H1 (cell line): ENCODE data around the gene TGFB2. TPM values are rescaled to one million over a fixed set of nuclear protein-coding genes. Genes with fewer than 3 reads are reported as not detected.

Source experiments
- CTCF ChIA-PET: fragments of 300-600 bp; sonication (Branson Sonifier 250); formaldehyde crosslinking; loops from one replicate; lab custom pipeline; 2021; ENCODE audit not compliant: partially characterized antibody; lab: Charles Lee
- POLR2A ChIA-PET: fragments of 300-600 bp; sonication (Branson Sonifier 250); formaldehyde crosslinking; loops from one replicate; lab custom pipeline; 2021; ENCODE audit warnings: inconsistent platforms; ENCODE audit not compliant: partially characterized antibody; lab: Charles Lee
- DNase-seq, 2 experiments: peaks; one replicate each; pipeline versions ENCODE4 v3.0.0 to v3.0.0-alpha.2; 2010 to 2022; ENCODE audit warnings: low spot score in 2 of 2, low read depth in 1 of 2, mixed read lengths in 1 of 2
- FAIRE-seq: peaks from 2 replicates; lab custom pipeline; 2011; peaks lifted over from hg19 to GRCh38; lab: Jason Lieb, UNC
- H2AFZ ChIP-seq: 2 replicates; pipeline ENCODE4 v1.8.1; 2012; ENCODE audit warnings: low read length, inconsistent platforms
- H2AK5ac ChIP-seq: 2 replicates; pipeline ENCODE4 v1.6.1; 2013; ENCODE audit warnings: low read depth, low read length
- H2BK120ac ChIP-seq: replicated peaks from 2 replicates; pipeline ENCODE3; 2013; ENCODE audit warnings: low read depth, low read length, inconsistent platforms
- H2BK12ac ChIP-seq: 2 replicates; pipeline ENCODE4 v1.6.1; 2013; ENCODE audit warnings: low read depth, low read length
- H2BK15ac ChIP-seq: 2 replicates; pipeline ENCODE4 v1.6.1; 2013; ENCODE audit warnings: low read length
- H2BK20ac ChIP-seq: 2 replicates; pipeline ENCODE4 v1.6.1; 2013; ENCODE audit warnings: low read length
- H2BK5ac ChIP-seq: 2 replicates; pipeline ENCODE4 v1.6.1; 2013; ENCODE audit warnings: low read depth, low read length
- H3K14ac ChIP-seq: 2 replicates; pipeline ENCODE4 v1.6.1; 2013; ENCODE audit warnings: inconsistent platforms; ENCODE audit not compliant: insufficient read length
- H3K18ac ChIP-seq: 2 replicates; pipeline ENCODE4 v1.6.1; 2013; ENCODE audit warnings: low read length; ENCODE audit errors: extremely low read depth
- H3K23ac ChIP-seq: 2 replicates; pipeline ENCODE4 v1.6.1; 2013; ENCODE audit warnings: inconsistent platforms; ENCODE audit not compliant: insufficient read length
- H3K23me2 ChIP-seq: 2 replicates; pipeline ENCODE4 v1.6.1; 2013; ENCODE audit warnings: low read depth, low read length
- H3K27ac ChIP-seq: 2 replicates; pipeline ENCODE4 v1.6.1; 2011; ENCODE audit warnings: low read depth, low read length, inconsistent platforms
- H3K27me3 ChIP-seq, 4 experiments: replicated peaks in 1 of 4; 1 replicate in 1 of 4; 2 replicates in 3 of 4; pipeline versions ENCODE4 v1.6.1 to v1.8.1; 2011 to 2013; ENCODE audit warnings: low read length in 3 of 4, mild to moderate bottlenecking in 3 of 4, inconsistent platforms in 2 of 4, mixed read lengths in 2 of 4, moderate library complexity in 1 of 4; ENCODE audit not compliant: control insufficient read depth in 3 of 4, insufficient read depth in 3 of 4; ENCODE audit errors: extremely low read depth in 1 of 4
- H3K36me3 ChIP-seq, 4 experiments: 2 replicates each; pipeline versions ENCODE4 v1.6.1 to v1.8.1; 2011 to 2013; ENCODE audit warnings: mild to moderate bottlenecking in 4 of 4, low read length in 3 of 4, moderate library complexity in 2 of 4, control low read depth in 1 of 4, inconsistent platforms in 1 of 4; ENCODE audit not compliant: insufficient read depth in 4 of 4, control insufficient read depth in 2 of 4
- H3K4ac ChIP-seq: replicated peaks from 2 replicates; pipeline ENCODE3; 2013; ENCODE audit warnings: low read length, low read depth, mixed read lengths, inconsistent platforms; ENCODE audit not compliant: insufficient read length
- H3K4me1 ChIP-seq, 4 experiments: replicated peaks in 1 of 4; 1 replicate in 1 of 4; 2 replicates in 3 of 4; pipeline versions ENCODE4 v1.6.1 to v1.8.1; 2011 to 2013; ENCODE audit warnings: low read length in 3 of 4, inconsistent platforms in 2 of 4, mixed read lengths in 1 of 4; ENCODE audit not compliant: insufficient read depth in 4 of 4, control insufficient read depth in 3 of 4
- H3K4me2 ChIP-seq, 2 experiments: 2 replicates each; pipeline versions ENCODE4 v1.6.1 to v1.8.1; 2011 to 2013; ENCODE audit warnings: low read depth in 2 of 2, low read length in 2 of 2, control low read depth in 1 of 2, inconsistent platforms in 1 of 2, mild to moderate bottlenecking in 1 of 2; ENCODE audit not compliant: insufficient read depth in 1 of 2
- H3K4me3 ChIP-seq, 4 experiments: fragments of 200-600, 300-600 bp in 1 of 4; sonication (generic), shearing (Covaris generic), sonication (Bioruptor Twin) in 1 of 4; 2 replicates each; pipeline versions ENCODE4 v1.5.1 to v1.8.1; 2011 to 2016; ENCODE audit warnings: low read length in 4 of 4, low read depth in 3 of 4, control low read depth in 2 of 4, inconsistent platforms in 2 of 4, mild to moderate bottlenecking in 2 of 4, mixed read lengths in 1 of 4, moderate library complexity in 1 of 4; ENCODE audit not compliant: insufficient read depth in 2 of 4; ENCODE audit errors: extremely low read depth in 1 of 4
- H3K56ac ChIP-seq: replicated peaks from 2 replicates; pipeline ENCODE3; 2013; ENCODE audit warnings: low read depth, mild to moderate bottlenecking, mixed read lengths, low read length, inconsistent platforms; ENCODE audit not compliant: insufficient read length
- H3K79me1 ChIP-seq: 2 replicates; pipeline ENCODE4 v1.6.1; 2013; ENCODE audit warnings: low read depth, low read length, control low read depth
- H3K79me2 ChIP-seq, 2 experiments: 2 replicates each; pipeline versions ENCODE4 v1.6.1 to v1.8.1; 2012 to 2013; ENCODE audit warnings: low read length in 2 of 2, mild to moderate bottlenecking in 2 of 2, inconsistent platforms in 1 of 2; ENCODE audit not compliant: insufficient read depth in 2 of 2, control insufficient read depth in 1 of 2
- H3K9ac ChIP-seq, 4 experiments: replicated peaks in 1 of 4; 1 replicate in 1 of 4; 2 replicates in 3 of 4; pipeline versions ENCODE4 v1.6.1 to v1.8.1; 2011 to 2013; ENCODE audit warnings: low read depth in 3 of 4, low read length in 3 of 4, control low read depth in 2 of 4, mild to moderate bottlenecking in 2 of 4, moderate library complexity in 2 of 4, inconsistent platforms in 1 of 4; ENCODE audit errors: extremely low read depth in 1 of 4
- H3K9me3 ChIP-seq, 2 experiments: 2 replicates each; pipeline versions ENCODE4 v1.6.1 to v1.8.1; 2012 to 2013; ENCODE audit warnings: mild to moderate bottlenecking in 2 of 2, moderate library complexity in 2 of 2, control low read depth in 1 of 2, inconsistent platforms in 1 of 2, low read depth in 1 of 2, low read length in 1 of 2, mixed read lengths in 1 of 2; ENCODE audit not compliant: insufficient read depth in 2 of 2
- H4K20me1 ChIP-seq, 2 experiments: replicated peaks in 1 of 2; 2 replicates each; pipeline versions ENCODE3 to v1.8.1; 2011 to 2013; ENCODE audit warnings: inconsistent platforms in 2 of 2, low read length in 2 of 2, mild to moderate bottlenecking in 1 of 2; ENCODE audit not compliant: insufficient read depth in 2 of 2, control insufficient read depth in 1 of 2
- H4K5ac ChIP-seq: 2 replicates; pipeline ENCODE4 v1.6.1; 2013; ENCODE audit warnings: low read length, low read depth, mixed read lengths, inconsistent platforms; ENCODE audit not compliant: insufficient read length
- H4K8ac ChIP-seq: 2 replicates; pipeline ENCODE4 v1.8.0; 2013; ENCODE audit warnings: mild to moderate bottlenecking, moderate library complexity, low read length, inconsistent platforms; ENCODE audit not compliant: insufficient read depth; ENCODE audit errors: extremely low read depth
- H4K91ac ChIP-seq: replicated peaks from 2 replicates; pipeline ENCODE3; 2013; ENCODE audit warnings: low read length, mixed read lengths, inconsistent platforms; ENCODE audit not compliant: insufficient read length
- CEBPB ChIP-seq: IDR thresholded peaks from 2 replicates; pipeline ENCODE4 v1.6.1; 2012; ENCODE audit warnings: low read depth, low read length
- JUND ChIP-seq: IDR thresholded peaks from 2 replicates; pipeline ENCODE4 v1.6.1; 2011; ENCODE audit warnings: mild to moderate bottlenecking, improper control_type of control experiment, low read length
- KDM4A ChIP-seq: IDR thresholded peaks from one replicate; pipeline ENCODE4 v1.7.1; 2012; ENCODE audit warnings: low read depth, mild to moderate bottlenecking, moderate library complexity, low read length, inconsistent platforms; ENCODE audit not compliant: severe bottlenecking
- PHF8 ChIP-seq: fragments of 200-600 bp; sonication (generic); conservative IDR thresholded peaks from 2 replicates; pipeline ENCODE4 v1.7.1; 2012; ENCODE audit warnings: low read depth, mild to moderate bottlenecking, inconsistent platforms, low read length, moderate library complexity
- POLR2AphosphoS5 ChIP-seq: IDR thresholded peaks from 2 replicates; pipeline ENCODE4 v1.6.1; 2011; ENCODE audit warnings: low read depth, low read length
- RXRA ChIP-seq: IDR thresholded peaks from 2 replicates; pipeline ENCODE4 v1.6.1; 2011; ENCODE audit warnings: low read depth, mild to moderate bottlenecking, low read length, moderate library complexity; ENCODE audit not compliant: insufficient read depth
- SAP30 ChIP-seq: fragments of 300-600 bp; sonication (generic); IDR thresholded peaks from 2 replicates; pipeline ENCODE4 v1.7.1; 2012; ENCODE audit warnings: low read length, moderate library complexity, mild to moderate bottlenecking, inconsistent platforms; ENCODE audit not compliant: insufficient read depth, insufficient replicate concordance
- SIRT6 ChIP-seq: IDR thresholded peaks from one replicate; pipeline ENCODE4 v1.7.1; 2012; ENCODE audit warnings: low read length, inconsistent platforms
- SP2 ChIP-seq: IDR thresholded peaks from 2 replicates; pipeline ENCODE4 v1.6.1; 2012; ENCODE audit warnings: mild to moderate bottlenecking, low read length, inconsistent platforms
- TCF12 ChIP-seq: IDR thresholded peaks from 2 replicates; pipeline ENCODE4 v1.6.1; 2011; ENCODE audit warnings: low read depth, mild to moderate bottlenecking, low read length
- TEAD4 ChIP-seq: IDR thresholded peaks from 2 replicates; pipeline ENCODE4 v1.6.1; 2012; ENCODE audit warnings: low read depth, low read length, inconsistent platforms, mixed read lengths
- WGBS, 2 experiments: shearing (Covaris generic) in 1 of 2; methylation state at CpG; one replicate each; pipeline versions ENCODE4 v1.1.6 to v1.1.7; 2013 to 2015; ENCODE audit warnings: low lambda C conversion rate in 2 of 2, mixed read lengths in 2 of 2, inconsistent platforms in 1 of 2, low coverage in 1 of 2, missing lambda C conversion rate in 1 of 2; ENCODE audit not compliant: insufficient replicate concordance in 2 of 2, insufficient coverage in 1 of 2, insufficient read length in 1 of 2; ENCODE audit errors: extremely low coverage in 1 of 2, missing lambda C conversion rate in 1 of 2; 5-methylcytosine and 5-hydroxymethylcytosine counted together
- polyA plus RNA-seq, 7 experiments: library from polyadenylated mRNA; depleted of rRNA in 3 of 7; stranded (reverse) in 5 of 7; unstranded in 2 of 7; fragments of >200 nt in 5 of 7; fragments of 200-250 nt in 2 of 7; gene quantifications; 1 replicate in 5 of 7; 2 replicates in 1 of 7; 4 replicates in 1 of 7; pipeline versions ENCODE4 v1.2.1 to v1.2.3, GENCODE V29; 2011 to 2013; ENCODE audit warnings: missing spikeins in 2 of 7, mixed read lengths in 2 of 7
- total RNA-seq: library from RNA; stranded (reverse); fragmentation: NEBNext Ultra II Directional; extraction: Animal tissue kit (Norgen Biotek cat#: 25700); gene quantifications from 2 replicates; pipeline ENCODE4 v1.2.1, GENCODE V29; 2021

TGFB2 gene
- total and polyA plus RNA-seq, 2 of the 8 experiments (the other 6 are each of a cell fraction or from before 2014, with no cell fraction given): 0.26 to 0.84 TPM

- Histone ChIP-seq H3K27ac (no peak overlapping the region), H3K4me1 (no peaks in the 10 kb centered on the region), H4K20me1 (no peaks in the 10 kb centered on the region), H3K27me3 (no peaks in the 10 kb centered on the region), H3K14ac (no peak overlapping the region), H2BK120ac (no peak overlapping the region), H2AFZ (no peak overlapping the region), H3K9ac (no peak overlapping the region), H2BK12ac (no peak overlapping the region), H2AK5ac (no peak overlapping the region), H3K23me2 (no peaks in the 10 kb centered on the region), H3K18ac (no peak overlapping the region), H3K36me3 (no peaks in the 10 kb centered on the region), H4K8ac (no peak overlapping the region), H3K9me3 (no peaks in the 10 kb centered on the region), H3K79me2 (no peaks in the 10 kb centered on the region), H3K4ac (no peak overlapping the region), H2BK20ac (no peak overlapping the region), H3K4me3 (no peak overlapping the region), H4K5ac (no peak overlapping the region), H2BK15ac (no peak overlapping the region), H3K4me2 (no peak overlapping the region), H3K79me1 (no peaks in the 10 kb centered on the region), H4K91ac (no peak overlapping the region), H2BK5ac (no peak overlapping the region), H3K56ac (no peak overlapping the region), H3K23ac (no peak overlapping the region)
- TF ChIP-seq JUND (no peak), TEAD4 (no peak), KDM4A (no peak), SIRT6 (no peak), SAP30 (no peak), SP2 (no peak), PHF8 (no peak), POLR2AphosphoS5 (no peak), TCF12 (no peak), CEBPB (no peak), RXRA (no peak)
- POLR2A ChIA-PET: no interaction called here
- FAIRE-seq: no peak
- CTCF ChIA-PET: interaction anchor here (0.7 to 1.0 kb wide), 3 partner anchors 10 to 79 kb away, joined by 3 to 4 read pairs (median 3); no protein-coding TSS in a partner anchor
- 96% methylated on average over 1 of the region's 1 CpG; no CpG with 5 or more reads in 1 of the 2 experiments for WGBS, 2 experiments
- no peak for DNase-seq
These were observed 99.5 kb downstream of the TGFB2 start for GRCh38 chr1:218444588-218444987.
